ENCODE measurements around the gene OR5H14. TPM values are rescaled to one million over a fixed set of nuclear protein-coding genes. Genes with fewer than 3 reads are reported as not detected.

The OR5H14 gene
- total RNA-seq, 1 experiment from 2014 or later, result not detected

DNA sequence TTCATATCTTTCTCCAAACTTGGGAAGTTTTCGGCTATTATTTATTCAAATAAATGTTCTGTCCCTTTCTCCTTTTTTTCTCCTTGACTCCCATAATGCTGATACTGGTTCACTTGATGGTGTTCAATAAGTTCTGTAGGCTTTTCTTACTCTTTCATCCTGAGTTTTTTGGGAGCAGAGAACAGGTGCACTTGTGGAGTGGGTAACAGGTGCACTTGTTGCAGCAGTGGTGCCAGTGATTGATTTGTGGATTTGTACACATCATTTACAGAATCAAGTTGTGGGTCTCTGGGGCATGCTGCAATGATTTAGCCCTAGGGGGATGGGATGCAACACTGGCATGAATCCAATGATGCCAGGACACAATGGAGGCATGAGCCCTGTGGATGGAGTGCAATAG is 31.6 kb upstream of the OR5H14 start:
- DNase-seq, result no peak
- no peaks in the 10 kb centered on the region for H3K4me1 Mint-ChIP-seq
- H2AFZ ChIP-seq (ENCODE audit: low read length), result no peak overlapping the region
- peaks cover 0 to 14% (median 6%) of the 10 kb centered on the region in 3 experiments; a peak in 3 of 7 replicates for H3K36me3 Mint-ChIP-seq (ENCODE audit: insufficient read depth in 1 of 3, low read depth in 3 of 3)
- H3K27ac ChIP-seq (ENCODE audit: insufficient read length, low read depth, low read length), result no peak overlapping the region
- no peak overlapping the region for H3K4ac ChIP-seq (ENCODE audit: low read depth, low read length)
- no peak overlapping the region for H3K27ac Mint-ChIP-seq
- H3K18ac ChIP-seq (ENCODE audit: insufficient read length, low read depth, low read length), result no peak overlapping the region
- WGBS (ENCODE audit: extremely low coverage, insufficient read length, low lambda C conversion rate), result no CpG with 5 or more reads among the region's 1 CpG
- TF ChIP-seq, protein P1, sequence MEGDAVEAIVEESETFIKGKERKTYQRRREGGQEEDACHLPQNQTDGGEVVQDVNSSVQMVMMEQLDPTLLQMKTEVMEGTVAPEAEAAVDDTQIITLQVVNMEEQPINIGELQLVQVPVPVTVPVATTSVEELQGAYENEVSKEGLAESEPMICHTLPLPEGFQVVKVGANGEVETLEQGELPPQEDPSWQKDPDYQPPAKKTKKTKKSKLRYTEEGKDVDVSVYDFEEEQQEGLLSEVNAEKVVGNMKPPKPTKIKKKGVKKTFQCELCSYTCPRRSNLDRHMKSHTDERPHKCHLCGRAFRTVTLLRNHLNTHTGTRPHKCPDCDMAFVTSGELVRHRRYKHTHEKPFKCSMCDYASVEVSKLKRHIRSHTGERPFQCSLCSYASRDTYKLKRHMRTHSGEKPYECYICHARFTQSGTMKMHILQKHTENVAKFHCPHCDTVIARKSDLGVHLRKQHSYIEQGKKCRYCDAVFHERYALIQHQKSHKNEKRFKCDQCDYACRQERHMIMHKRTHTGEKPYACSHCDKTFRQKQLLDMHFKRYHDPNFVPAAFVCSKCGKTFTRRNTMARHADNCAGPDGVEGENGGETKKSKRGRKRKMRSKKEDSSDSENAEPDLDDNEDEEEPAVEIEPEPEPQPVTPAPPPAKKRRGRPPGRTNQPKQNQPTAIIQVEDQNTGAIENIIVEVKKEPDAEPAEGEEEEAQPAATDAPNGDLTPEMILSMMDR (conservative IDR thresholded peaks at IDR 0.05), result no peak
- no peaks in the 10 kb centered on the region for H3K79me1 ChIP-seq (ENCODE audit: insufficient read depth, low read depth, low read length, poor library complexity, severe bottlenecking)
- H2BK15ac ChIP-seq (ENCODE audit: low read depth, low read length), result no peak overlapping the region
- H3K9ac ChIP-seq (ENCODE audit: extremely low read depth, insufficient read length, low read length), result no peak overlapping the region
- no peak overlapping the region for H2BK5ac ChIP-seq (ENCODE audit: insufficient read length, low read length)
- no peaks in the 10 kb centered on the region for H3K23me2 ChIP-seq (ENCODE audit: insufficient read length, low read depth, low read length, poor library complexity, severe bottlenecking)
- H3K27me3 ChIP-seq (ENCODE audit: insufficient read depth, low read length), result no peaks in the 10 kb centered on the region
- no peaks in the 10 kb centered on the region for H3K79me2 ChIP-seq (ENCODE audit: insufficient read depth, low read length)
- H3K4me1 ChIP-seq (ENCODE audit: insufficient read depth, low read length), result no peaks in the 10 kb centered on the region
- no peak overlapping the region for H3K56ac ChIP-seq (ENCODE audit: insufficient read length, low read depth, low read length)
- no peak overlapping the region for H2BK20ac ChIP-seq (ENCODE audit: low read depth, low read length, poor library complexity, severe bottlenecking)
- H4K20me1 ChIP-seq (ENCODE audit: control insufficient read depth, insufficient read depth, insufficient read length), result no peaks in the 10 kb centered on the region
- H2BK12ac ChIP-seq (ENCODE audit: insufficient read length, low read depth, low read length), result no peak overlapping the region
- H3K23ac ChIP-seq (ENCODE audit: insufficient read length, low read depth, low read length), result no peak overlapping the region
- no peak overlapping the region for H4K5ac ChIP-seq (ENCODE audit: insufficient read length, low read depth, low read length)
- H3K9me3 Mint-ChIP-seq, result peaks cover 0 to 15% of the 10 kb centered on the region in 2 experiments; a peak in 1 of 5 replicates
- no peak overlapping the region for H2BK120ac ChIP-seq (ENCODE audit: low read depth, low read length, poor library complexity, severe bottlenecking)
- no peak overlapping the region for H4K8ac ChIP-seq (replicated peaks; ENCODE audit: insufficient read length, low read depth, low read length)
- H4K91ac ChIP-seq (ENCODE audit: insufficient read length, low read depth, low read length), result no peak overlapping the region
- peaks cover 7% of the 10 kb centered on the region for H3K9me3 ChIP-seq (ENCODE audit: control insufficient read depth, low read depth, low read length)
- H2AK5ac ChIP-seq (ENCODE audit: insufficient read length, low read length), result no peak overlapping the region
- H3K14ac ChIP-seq (ENCODE audit: insufficient read depth, low read length), result no peak overlapping the region
- no peak overlapping the region for H3K4me2 ChIP-seq (ENCODE audit: insufficient read depth, insufficient read length, low read length)
- no peak overlapping the region for H3T11ph ChIP-seq (ENCODE audit: low read length)
- H3K27me3 Mint-ChIP-seq (ENCODE audit: low read depth), result no peaks in the 10 kb centered on the region
- H3K4me3 Mint-ChIP-seq, result no peak overlapping the region

All from H9 (cell line).